ENCODE results near the gene ACOT11. TPM values are rescaled to one million over a fixed set of nuclear protein-coding genes. Genes with fewer than 3 reads are reported as not detected.

Gene ACOT11
- polyA plus RNA-seq, 1 donor from 2014 or later: not detected

DNA sequence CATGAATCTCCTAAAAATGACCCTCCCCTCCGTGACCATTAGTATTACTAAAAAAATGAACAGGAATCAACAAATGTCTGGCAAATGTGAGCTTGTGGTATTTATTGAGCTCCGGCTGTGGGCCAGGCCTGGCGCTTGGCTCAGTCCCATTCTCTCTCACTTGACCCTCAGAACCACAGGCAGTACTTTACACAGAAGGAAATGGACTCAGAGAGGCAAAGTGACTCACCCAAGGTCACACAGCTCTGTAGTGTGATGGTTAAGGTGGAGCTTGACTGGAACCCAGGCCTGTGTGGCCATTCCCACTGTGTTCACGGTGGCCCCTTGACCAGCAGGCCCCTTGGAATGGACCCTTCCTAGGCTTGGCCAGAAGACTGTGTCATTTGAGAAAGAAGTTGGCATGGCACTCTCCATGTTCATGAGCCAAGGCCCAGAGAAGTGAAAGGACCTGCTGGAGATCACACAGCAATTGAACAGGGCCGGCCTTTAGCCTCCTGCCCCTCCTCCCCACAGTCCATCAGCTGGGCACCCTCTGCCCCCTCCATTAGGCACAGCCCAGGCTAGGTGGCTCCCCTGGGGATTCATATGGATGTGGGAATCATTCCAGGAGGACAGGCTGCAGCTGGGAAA lies 43.2 kb downstream of the ACOT11 start:
- Histone ChIP-seq H3K79me2 (replicated peaks; ENCODE audit: insufficient read depth, low read length) (no peaks in the 10 kb centered on the region), H3K27me3 (ENCODE audit: insufficient read depth, low read depth, low read length) (no peaks in the 10 kb centered on the region), H3K36me3 (ENCODE audit: insufficient read depth, low read length) (no peaks in the 10 kb centered on the region), H3K4me2 (ENCODE audit: low read length) (no peak overlapping the region), H2AFZ (ENCODE audit: low read depth, low read length) (no peak overlapping the region), H3K9me3 (ENCODE audit: low read length) (no peaks in the 10 kb centered on the region), H3K9me2 (ENCODE audit: insufficient read depth, low read length) (no peaks in the 10 kb centered on the region), H3K9ac (ENCODE audit: low read length) (no peak overlapping the region), H3K27ac (ENCODE audit: low read length) (no peak overlapping the region), H4K20me1 (ENCODE audit: insufficient read depth) (no peaks in the 10 kb centered on the region), H3K4me3 (ENCODE audit: low read length) (no peak overlapping the region), H3F3A (ENCODE audit: insufficient read depth, low read length, poor library complexity, severe bottlenecking) (no peaks in the 10 kb centered on the region)
- TF ChIP-seq TAF1 (IDR thresholded peaks at IDR 0.05; ENCODE audit: low read depth) (no peak), MXI1 (conservative IDR thresholded peaks at IDR 0.05; ENCODE audit: poor library complexity, severe bottlenecking) (no peak), RAD21 (conservative IDR thresholded peaks at IDR 0.05) (no peak), POLR2AphosphoS5 (IDR thresholded peaks at IDR 0.05) (no peak), SMC3 (conservative IDR thresholded peaks at IDR 0.05; ENCODE audit: poor library complexity) (no peak), EZH2 (IDR thresholded peaks at IDR 0.05; ENCODE audit: borderline replicate concordance, insufficient read depth, low read length, poor library complexity, severe bottlenecking) (no peak), EP300 (conservative IDR thresholded peaks at IDR 0.05; ENCODE audit: poor library complexity, severe bottlenecking) (no peak)
- TF ChIP-seq, protein P1, sequence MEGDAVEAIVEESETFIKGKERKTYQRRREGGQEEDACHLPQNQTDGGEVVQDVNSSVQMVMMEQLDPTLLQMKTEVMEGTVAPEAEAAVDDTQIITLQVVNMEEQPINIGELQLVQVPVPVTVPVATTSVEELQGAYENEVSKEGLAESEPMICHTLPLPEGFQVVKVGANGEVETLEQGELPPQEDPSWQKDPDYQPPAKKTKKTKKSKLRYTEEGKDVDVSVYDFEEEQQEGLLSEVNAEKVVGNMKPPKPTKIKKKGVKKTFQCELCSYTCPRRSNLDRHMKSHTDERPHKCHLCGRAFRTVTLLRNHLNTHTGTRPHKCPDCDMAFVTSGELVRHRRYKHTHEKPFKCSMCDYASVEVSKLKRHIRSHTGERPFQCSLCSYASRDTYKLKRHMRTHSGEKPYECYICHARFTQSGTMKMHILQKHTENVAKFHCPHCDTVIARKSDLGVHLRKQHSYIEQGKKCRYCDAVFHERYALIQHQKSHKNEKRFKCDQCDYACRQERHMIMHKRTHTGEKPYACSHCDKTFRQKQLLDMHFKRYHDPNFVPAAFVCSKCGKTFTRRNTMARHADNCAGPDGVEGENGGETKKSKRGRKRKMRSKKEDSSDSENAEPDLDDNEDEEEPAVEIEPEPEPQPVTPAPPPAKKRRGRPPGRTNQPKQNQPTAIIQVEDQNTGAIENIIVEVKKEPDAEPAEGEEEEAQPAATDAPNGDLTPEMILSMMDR (IDR thresholded peaks at IDR 0.05; ENCODE audit: poor library complexity, severe bottlenecking): no peak
- TF ChIP-seq, protein P2, sequence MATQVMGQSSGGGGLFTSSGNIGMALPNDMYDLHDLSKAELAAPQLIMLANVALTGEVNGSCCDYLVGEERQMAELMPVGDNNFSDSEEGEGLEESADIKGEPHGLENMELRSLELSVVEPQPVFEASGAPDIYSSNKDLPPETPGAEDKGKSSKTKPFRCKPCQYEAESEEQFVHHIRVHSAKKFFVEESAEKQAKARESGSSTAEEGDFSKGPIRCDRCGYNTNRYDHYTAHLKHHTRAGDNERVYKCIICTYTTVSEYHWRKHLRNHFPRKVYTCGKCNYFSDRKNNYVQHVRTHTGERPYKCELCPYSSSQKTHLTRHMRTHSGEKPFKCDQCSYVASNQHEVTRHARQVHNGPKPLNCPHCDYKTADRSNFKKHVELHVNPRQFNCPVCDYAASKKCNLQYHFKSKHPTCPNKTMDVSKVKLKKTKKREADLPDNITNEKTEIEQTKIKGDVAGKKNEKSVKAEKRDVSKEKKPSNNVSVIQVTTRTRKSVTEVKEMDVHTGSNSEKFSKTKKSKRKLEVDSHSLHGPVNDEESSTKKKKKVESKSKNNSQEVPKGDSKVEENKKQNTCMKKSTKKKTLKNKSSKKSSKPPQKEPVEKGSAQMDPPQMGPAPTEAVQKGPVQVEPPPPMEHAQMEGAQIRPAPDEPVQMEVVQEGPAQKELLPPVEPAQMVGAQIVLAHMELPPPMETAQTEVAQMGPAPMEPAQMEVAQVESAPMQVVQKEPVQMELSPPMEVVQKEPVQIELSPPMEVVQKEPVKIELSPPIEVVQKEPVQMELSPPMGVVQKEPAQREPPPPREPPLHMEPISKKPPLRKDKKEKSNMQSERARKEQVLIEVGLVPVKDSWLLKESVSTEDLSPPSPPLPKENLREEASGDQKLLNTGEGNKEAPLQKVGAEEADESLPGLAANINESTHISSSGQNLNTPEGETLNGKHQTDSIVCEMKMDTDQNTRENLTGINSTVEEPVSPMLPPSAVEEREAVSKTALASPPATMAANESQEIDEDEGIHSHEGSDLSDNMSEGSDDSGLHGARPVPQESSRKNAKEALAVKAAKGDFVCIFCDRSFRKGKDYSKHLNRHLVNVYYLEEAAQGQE (IDR thresholded peaks at IDR 0.05; ENCODE audit: borderline replicate concordance): no peak

DNA sequence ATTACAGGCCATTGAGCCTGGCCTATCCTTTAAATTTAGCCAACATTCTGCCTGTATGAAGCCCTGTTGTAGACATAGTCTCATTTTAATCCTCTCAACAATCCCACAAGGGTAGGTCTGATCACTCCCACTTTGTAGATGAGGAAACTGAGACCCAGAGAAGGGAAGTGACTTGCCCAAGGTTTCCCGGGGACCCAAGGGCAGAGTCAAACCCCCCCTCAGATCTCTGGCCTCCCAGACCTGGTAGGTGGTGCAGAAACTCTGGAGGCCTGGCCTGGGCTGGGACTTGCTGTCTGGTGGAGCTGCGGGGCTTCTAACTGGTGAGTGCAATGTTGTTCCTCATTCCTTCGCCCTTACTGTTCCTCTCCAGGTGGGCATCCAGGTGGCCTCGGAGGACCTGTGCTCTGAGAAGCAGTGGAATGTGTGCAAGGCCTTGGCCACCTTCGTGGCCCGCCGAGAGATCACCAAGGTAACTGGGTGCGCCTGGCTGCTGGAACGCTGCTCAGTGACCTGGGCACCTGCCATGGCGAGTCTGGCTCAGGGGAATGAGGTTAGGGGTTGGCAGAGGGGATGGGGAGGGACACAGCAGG lies 45.6 kb downstream of the ACOT11 start:
- Histone ChIP-seq H3K79me2 (replicated peaks; ENCODE audit: insufficient read depth, low read length) (no peaks in the 10 kb centered on the region), H2AFZ (ENCODE audit: low read depth, low read length) (no peak overlapping the region), H3K27ac (ENCODE audit: low read length) (no peak overlapping the region), H4K20me1 (ENCODE audit: insufficient read depth) (no peaks in the 10 kb centered on the region), H3K9me2 (ENCODE audit: insufficient read depth, low read length) (no peaks in the 10 kb centered on the region), H3K4me2 (ENCODE audit: low read length) (no peak overlapping the region), H3K27me3 (ENCODE audit: insufficient read depth, low read depth, low read length) (no peaks in the 10 kb centered on the region), H3K36me3 (ENCODE audit: insufficient read depth, low read length) (no peaks in the 10 kb centered on the region), H3K9ac (ENCODE audit: low read length) (no peak overlapping the region), H3K9me3 (ENCODE audit: low read length) (no peaks in the 10 kb centered on the region), H3F3A (ENCODE audit: insufficient read depth, low read length, poor library complexity, severe bottlenecking) (no peaks in the 10 kb centered on the region), H3K4me3 (ENCODE audit: low read length) (no peak overlapping the region)
- TF ChIP-seq SMC3 (conservative IDR thresholded peaks at IDR 0.05; ENCODE audit: poor library complexity): no peak
- TF ChIP-seq EP300 (conservative IDR thresholded peaks at IDR 0.05; ENCODE audit: poor library complexity, severe bottlenecking): no peak
- no peak for TF ChIP-seq POLR2AphosphoS5 (IDR thresholded peaks at IDR 0.05)
- TF ChIP-seq, protein P2 (IDR thresholded peaks at IDR 0.05; ENCODE audit: borderline replicate concordance): no peak

Data from neural cell (in vitro differentiated cells).